ELR (cell line): ENCODE results near the gene RPL26.
"Not testable (repeated sequence)": the region's sequence is repeated elsewhere in the genome, so short reads cannot be mapped to it uniquely, and the experiment has no call there.

Source experiments
- DNase-seq: peaks from one replicate; pipeline ENCODE4 v3.0.0-alpha.2; 2015; ENCODE audit warnings: low read depth

The RPL26 gene

DNA sequence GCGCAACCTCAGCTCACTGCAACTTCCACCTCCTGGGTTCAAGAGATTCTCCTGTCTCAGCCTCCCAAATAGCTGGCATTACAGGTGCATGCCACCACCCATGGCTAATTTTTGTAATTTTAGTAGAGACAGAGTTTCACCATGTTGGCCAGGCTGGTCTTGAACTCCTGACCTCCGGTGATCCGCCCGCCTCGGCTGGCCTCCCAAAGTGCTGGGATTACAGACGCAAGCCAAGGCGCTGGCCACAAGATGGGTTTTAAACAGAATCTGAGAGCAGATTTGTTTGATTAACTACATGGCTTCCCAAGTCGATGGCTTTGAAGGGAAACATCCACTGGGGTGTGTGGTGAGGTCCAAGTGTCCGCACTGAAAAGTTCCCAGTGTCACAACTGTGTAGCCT is 11.5 kb upstream of the RPL26 start:
- not testable (repeated sequence) for DNase-seq

DNA sequence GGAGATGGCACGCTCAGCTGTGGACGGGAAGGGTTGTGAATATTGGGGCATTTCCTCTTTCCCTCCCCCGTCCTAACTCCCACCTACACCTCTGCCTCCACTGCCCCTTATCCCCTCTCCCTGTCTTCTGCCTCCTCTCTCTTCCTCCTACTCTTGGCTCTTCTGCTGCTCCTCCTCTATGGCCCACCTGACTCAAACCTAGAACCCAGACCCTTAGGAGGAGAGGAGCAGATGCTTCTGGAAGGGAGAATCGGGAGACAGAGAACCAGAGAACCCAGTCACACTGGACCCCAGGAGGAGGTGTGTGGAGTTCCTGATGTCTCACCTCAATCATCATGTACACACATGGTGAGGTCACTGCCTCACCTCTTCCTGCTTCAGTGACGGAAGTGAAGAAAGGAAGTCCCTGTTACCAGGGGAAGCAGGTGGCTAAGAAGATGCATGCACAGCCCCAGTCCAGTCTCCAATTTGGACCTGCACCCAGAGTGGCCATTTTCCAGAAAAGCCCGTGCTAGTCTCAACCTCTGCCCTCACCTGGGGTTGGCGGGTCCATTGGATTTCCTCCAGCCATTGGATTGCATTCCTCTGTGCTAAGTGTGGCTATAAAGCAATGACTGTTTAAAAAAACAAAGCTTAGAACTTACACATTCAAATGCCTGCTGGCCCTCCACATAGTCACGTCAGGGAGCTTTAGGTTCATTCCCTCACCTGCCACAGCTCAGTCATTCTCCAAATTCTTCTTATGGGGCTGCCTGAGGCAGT is 10.7 kb upstream of the RPL26 start:
- DNase-seq, result peak; percentile 60

GRCh38 chr17:8392674-8393469 is 9.9 kb upstream of the RPL26 start:
- DNase-seq, result no peak

GRCh38 chr17:8392274-8392673 is 9.3 kb upstream of the RPL26 start:
- no peak for DNase-seq

DNA sequence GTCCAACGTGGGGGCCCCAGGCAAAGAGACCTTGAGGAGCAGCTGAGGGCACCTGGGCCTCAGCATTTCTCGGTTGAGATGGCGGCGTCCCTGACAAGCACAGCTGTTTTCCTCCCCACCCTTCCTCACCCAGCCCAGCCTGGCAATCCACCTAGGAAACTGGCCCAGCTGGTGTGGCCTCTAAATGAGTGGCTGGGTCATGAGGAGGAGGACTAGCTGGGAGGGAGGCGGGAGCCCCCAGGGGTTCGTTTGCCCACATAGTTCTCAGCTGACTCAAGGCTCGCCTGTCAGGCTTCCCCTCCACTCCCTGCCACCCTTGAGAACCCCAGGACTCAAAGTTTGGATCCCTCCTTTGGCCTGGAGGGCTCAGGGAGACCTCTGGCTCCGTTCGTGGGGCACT is 8.7 kb upstream of the RPL26 start:
- DNase-seq, result peak; percentile 72

DNA sequence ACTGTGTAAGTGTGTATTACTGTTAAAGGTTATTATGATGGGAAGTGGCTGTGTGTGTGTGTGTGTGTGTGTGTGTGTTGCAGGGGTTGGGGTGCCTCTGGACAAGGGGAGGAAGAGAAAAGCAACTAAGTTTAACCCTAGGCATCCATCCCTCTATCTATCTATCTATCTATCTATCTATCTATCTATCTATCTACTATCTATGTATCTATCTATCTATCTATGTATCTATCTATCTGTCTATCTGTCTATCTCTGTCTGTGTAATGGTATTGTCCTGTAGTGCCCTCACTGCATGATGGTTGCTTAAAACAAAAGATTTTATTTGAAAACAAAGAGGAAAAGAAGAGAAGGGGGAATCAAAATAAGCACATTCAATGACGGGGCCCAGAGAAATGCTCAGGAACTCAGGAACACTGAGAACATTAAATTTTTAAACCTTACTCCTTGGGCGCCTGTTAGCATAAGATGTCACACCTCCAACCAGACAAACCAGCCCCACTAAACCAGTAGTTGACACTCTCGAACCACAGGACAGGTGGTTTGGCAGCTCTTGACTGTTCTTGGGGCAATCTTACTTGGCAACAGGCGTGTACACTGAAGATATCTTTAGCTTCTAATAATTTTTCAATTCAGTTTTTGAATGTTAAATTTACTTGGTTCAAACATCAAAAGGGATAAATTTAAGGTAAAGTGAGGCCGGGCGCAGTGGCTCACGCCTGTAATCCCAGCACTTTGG is 5.1 kb upstream of the RPL26 start:
- DNase-seq, result no peak

DNA sequence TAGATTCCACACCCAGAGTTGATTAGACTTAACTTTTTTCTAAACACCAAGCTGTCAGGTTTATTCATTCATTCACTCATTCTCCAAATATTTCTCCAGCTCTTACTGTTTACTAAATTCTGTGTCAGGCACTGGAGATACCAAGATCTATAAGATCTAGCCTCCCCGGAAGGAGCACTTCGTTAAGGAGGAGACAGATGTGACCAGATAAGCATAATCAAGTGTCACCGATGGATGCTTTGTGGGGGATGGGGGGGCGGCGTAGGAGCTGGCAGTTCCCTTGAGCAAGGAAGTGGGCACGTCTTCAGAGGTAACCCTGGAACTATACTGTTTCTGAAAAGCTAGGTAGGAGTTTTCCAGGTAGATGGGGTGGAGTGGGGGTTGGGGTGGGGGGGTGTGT is 3.8 kb upstream of the RPL26 start:
- DNase-seq, result no peak

DNA sequence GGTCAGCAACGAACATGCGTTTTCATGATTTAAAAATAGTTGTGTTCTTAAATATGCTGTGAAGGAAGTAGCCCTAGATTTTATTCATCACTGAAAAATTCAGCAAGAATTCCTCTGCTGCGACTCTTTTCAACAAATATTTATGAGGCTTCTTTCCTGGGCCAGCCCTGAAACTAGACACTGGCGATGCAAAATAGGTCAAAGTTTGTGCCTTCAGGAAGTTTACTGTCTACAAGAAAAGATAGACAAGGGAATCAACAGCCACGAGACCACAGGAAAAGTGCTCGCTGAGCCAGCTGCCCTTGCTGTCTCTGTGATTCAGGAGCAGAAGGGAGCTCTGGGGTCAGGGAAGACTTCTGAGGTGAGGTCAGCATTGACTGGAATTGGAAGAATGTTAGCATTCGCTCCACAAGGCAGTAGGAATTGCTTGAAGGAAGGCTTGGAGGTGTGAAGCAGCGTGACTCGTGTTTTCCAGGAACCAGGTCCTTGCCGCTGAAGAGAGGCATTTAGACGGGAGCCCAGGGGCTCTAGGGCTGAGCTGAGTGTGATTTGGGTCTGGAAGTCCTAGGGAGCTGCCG is 1.9 kb upstream of the RPL26 start:
- peak; percentile 97 for DNase-seq

DNA sequence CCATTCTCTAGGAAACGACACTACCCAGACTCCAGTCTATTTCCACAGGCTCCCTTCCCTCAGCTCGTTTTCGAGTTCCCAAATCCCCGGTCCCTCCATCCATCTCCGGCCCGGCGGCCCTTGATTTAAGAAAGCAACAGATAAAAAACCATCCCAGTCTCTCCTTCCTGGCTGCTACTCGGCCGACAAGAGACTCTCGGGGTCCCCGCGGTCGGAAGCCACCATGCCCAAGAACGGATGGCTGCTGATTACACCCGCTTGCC is 182 bp downstream of the RPL26 start:
- no peak for DNase-seq

GRCh38 chr17:8382052-8382879 is 727 bp downstream of the RPL26 start:
- DNase-seq, result peak; percentile 41

GRCh38 chr17:8380049-8380448 is 2.9 kb downstream of the RPL26 start:
- no peak for DNase-seq

- DNase-seq, result not testable (repeated sequence)
Measured at GRCh38 chr17:8378117-8378516, 4.9 kb downstream of the RPL26 start.

DNA sequence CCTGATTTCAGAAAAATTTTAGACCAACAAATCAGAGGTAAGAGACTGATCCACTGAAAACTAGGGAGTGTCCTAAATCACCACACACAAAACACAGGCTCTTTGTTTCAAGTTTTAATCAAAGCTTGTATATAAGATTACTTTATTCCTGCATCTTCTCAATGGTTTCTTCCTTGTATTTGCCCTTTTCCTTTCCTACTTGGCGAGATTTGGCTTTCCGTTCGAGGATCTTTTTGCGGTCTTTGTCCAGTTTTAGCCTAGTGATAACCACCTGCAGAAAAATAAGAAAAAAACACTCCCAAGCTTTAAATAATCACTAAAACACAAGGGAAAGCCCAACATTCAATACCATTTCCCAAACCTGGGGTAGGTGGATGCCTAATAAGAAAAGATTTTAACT is 5.6 kb downstream of the RPL26 start:
- no peak for DNase-seq

DNA sequence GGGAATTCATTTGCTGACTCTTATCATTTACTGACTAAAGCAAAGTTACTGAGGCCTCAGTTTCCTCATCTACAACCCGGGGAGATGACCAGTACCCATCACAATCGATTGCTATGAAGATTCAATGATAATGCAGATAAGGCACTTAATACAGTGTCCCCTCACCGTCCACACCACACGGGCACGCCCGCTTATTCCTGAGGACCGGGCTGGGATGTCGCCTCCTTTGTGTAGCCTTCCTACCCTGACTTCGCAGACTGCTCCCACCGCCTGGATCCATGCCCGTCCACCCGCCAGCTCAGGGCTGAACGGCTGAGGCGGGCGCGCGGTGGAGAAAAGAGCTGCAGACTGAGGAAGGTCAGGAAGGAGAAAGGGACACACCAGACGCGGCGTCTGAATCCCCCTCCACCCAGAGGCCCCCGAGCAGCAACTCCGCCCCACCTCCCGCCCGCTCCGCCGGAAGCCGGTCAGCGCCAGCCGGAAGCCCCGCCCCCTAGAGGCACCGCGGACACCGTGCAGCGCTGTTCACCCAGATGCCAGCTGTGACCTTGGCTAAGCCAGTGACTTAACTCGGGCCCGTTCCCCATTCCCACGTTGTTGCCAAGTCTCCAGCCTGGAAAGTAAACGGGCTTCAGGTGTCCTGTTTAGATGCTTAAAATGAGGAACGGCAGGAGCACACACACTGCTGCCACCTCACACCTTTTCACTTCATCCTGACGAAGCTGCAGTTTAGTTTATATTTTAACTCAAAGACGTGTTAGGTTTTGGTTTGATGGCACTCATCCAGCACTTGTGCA is 6.5 kb downstream of the RPL26 start, which contains the start of gene KRABD2:
KRABD2 (minus strand) TSS at position 434 of the 797 bp plus-strand sequence.
- DNase-seq, result peak; percentile 93

- peak; percentile 36 for DNase-seq
Measured at GRCh38 chr17:8375738-8376259, 7.2 kb downstream of the RPL26 start.

DNA sequence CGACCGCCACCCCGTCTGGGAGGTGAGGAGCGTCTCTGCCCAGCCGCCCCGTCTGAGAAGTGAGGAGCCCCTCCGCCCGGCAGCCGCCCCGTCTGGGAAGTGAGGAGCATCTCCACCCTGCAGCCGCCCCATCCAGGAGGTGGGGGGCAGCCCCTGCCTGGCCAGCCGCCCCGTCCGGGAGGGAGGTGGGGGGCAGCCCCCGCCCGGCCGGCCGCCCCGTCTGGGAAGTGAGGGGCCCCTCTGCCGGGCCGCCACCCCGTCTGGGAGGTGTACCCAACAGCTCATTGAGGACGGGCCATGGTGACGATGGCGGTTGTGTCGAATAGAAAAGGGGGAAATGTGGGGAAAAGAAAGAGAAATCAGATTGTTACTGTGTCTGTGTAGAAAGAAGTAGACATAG is 9.1 kb downstream of the RPL26 start:
- not testable (repeated sequence) for DNase-seq

DNA sequence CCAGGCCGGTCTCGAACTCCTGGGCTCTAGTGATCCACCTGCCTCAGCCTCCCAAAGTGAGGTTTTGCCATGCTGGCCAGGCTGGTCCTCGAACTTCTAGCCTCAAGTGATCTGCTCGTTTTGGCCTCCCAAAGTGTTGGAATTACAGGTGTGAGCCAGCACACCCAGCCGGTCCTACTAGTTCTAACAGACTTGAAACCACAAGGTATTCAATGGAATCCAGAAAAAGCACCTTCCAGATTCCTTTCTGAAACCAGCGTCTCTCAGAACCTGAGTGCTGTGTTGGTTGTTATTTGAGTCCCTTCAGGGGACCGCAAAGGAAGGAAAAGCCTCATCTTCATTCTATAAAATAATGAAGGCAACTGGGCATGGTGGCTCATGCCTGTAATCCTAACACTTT is 10.6 kb downstream of the RPL26 start:
- no peak for DNase-seq

GRCh38 chr17:8371786-8372185 is 11.2 kb downstream of the RPL26 start:
- no peak for DNase-seq

DNA sequence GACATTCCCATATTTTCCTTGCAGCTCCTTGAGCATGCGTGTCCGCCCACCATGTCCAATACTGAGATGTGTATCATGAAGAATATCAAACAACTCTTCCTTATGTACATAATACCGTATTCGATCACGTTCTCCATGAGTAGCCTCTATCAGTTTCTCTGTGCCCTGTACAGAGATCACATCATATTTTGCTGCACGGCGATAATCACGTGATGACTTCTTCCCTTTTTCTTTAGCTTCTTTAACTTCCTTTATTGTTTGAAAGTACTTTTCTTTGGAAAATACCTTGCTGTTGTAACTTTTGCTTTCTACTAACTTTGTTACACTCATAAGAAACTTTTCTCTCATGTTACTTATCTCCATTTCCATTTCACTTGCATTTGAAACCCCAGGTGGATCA is 13.0 kb downstream of the RPL26 start:
- no peak for DNase-seq

DNA sequence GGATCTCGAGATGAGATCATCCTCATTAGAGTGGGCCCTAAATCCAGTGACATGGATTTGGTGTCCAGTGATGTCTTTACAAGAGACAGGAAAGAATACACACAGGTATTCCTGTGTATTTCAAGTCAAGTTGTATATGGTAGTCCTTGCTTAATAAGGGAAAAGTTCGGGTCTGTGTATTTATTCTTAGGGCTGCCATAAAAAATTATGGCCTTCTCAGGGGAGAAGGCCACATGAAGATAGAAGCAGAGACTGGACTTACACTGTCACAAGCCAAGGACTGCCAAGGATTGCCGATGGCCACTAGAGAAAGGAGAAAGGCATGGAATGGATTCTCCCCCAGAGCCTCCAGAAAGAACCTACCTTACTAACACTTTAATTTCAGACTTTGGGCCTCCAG is 14.8 kb downstream of the RPL26 start:
- DNase-seq, result no peak

DNA sequence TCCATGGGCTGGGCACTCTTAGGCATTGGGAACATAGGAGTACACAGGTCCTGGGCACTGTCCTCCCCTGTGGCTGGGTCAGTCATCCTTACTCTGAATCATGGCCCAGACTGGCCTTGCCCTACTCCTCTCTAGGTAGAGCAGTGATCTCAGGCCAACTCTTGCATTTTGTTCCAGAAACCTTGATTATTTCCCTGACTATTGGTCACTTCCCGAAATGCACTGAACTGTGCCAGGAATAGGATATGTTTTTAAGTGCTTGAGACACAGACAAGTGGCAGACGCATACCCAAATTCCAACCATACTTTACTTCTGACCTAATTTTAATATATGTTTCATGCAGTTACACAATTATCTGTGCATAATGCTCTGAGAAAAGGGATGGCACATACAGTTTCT is 16.8 kb downstream of the RPL26 start:
- DNase-seq, result peak; percentile 75
